ENCODE data around the gene BRI3.

DNA sequence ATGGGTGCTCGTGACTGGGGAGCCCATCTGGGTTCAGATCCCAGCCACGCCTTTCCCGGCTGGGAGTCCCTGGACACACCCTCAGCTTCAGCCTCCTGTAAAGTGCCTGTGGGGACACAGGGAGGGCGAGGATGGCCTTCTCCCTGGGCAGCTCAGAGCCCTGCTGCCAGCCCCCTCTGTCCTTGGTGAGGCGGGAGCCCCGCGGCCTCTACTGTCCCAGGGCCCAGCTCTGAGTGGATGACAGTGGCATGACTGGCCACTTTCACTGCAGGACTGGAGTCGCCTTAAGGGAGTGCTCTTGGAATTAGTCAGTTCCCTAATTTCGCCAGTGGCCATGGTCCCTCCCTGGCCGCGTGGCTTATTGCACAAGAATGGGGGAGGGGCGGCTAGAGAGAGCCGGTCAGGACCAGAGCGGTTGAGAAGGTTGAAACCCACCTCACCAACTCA is 4.6 kb downstream of the BRI3 start:
- no peak for TF ChIP-seq POLR2A (IDR thresholded peaks at IDR 0.05)
- TF ChIP-seq, protein P1, sequence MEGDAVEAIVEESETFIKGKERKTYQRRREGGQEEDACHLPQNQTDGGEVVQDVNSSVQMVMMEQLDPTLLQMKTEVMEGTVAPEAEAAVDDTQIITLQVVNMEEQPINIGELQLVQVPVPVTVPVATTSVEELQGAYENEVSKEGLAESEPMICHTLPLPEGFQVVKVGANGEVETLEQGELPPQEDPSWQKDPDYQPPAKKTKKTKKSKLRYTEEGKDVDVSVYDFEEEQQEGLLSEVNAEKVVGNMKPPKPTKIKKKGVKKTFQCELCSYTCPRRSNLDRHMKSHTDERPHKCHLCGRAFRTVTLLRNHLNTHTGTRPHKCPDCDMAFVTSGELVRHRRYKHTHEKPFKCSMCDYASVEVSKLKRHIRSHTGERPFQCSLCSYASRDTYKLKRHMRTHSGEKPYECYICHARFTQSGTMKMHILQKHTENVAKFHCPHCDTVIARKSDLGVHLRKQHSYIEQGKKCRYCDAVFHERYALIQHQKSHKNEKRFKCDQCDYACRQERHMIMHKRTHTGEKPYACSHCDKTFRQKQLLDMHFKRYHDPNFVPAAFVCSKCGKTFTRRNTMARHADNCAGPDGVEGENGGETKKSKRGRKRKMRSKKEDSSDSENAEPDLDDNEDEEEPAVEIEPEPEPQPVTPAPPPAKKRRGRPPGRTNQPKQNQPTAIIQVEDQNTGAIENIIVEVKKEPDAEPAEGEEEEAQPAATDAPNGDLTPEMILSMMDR (IDR thresholded peaks at IDR 0.05), result no peak
- TF ChIP-seq POLR2AphosphoS5 (IDR thresholded peaks at IDR 0.05), result peak; percentile 40
